T-helper 1 cell treated with Interleukin-12 subunit alpha and Interleukin-12 subunit beta and Interleukin-4 antibody, amounts not matched to agents 30 μg/mL and 1 μg/mL, for 36 hours (primary cell): ENCODE measurements around the gene SLC12A3.

ENCODE experiments used
- H3K27ac Mint-ChIP-seq: one replicate; pipeline ENCODE4 v1.8.0; 2021; ENCODE audit warnings: mild to moderate bottlenecking, mixed read lengths
- H3K27me3 Mint-ChIP-seq: one replicate; pipeline ENCODE4 v1.8.0; 2021; ENCODE audit warnings: low read depth, mixed read lengths
- H3K36me3 Mint-ChIP-seq: one replicate; pipeline ENCODE4 v1.8.0; 2021; ENCODE audit warnings: low read depth, mixed read lengths
- H3K4me1 Mint-ChIP-seq: one replicate; pipeline ENCODE4 v1.8.0; 2021; ENCODE audit warnings: low read depth, mixed read lengths
- H3K4me3 Mint-ChIP-seq: one replicate; pipeline ENCODE4 v1.8.0; 2021; ENCODE audit warnings: mild to moderate bottlenecking, moderate library complexity, mixed read lengths
- H3K9me3 Mint-ChIP-seq: one replicate; pipeline ENCODE4 v1.8.0; 2021; ENCODE audit warnings: mixed read lengths

Gene SLC12A3, protein sequence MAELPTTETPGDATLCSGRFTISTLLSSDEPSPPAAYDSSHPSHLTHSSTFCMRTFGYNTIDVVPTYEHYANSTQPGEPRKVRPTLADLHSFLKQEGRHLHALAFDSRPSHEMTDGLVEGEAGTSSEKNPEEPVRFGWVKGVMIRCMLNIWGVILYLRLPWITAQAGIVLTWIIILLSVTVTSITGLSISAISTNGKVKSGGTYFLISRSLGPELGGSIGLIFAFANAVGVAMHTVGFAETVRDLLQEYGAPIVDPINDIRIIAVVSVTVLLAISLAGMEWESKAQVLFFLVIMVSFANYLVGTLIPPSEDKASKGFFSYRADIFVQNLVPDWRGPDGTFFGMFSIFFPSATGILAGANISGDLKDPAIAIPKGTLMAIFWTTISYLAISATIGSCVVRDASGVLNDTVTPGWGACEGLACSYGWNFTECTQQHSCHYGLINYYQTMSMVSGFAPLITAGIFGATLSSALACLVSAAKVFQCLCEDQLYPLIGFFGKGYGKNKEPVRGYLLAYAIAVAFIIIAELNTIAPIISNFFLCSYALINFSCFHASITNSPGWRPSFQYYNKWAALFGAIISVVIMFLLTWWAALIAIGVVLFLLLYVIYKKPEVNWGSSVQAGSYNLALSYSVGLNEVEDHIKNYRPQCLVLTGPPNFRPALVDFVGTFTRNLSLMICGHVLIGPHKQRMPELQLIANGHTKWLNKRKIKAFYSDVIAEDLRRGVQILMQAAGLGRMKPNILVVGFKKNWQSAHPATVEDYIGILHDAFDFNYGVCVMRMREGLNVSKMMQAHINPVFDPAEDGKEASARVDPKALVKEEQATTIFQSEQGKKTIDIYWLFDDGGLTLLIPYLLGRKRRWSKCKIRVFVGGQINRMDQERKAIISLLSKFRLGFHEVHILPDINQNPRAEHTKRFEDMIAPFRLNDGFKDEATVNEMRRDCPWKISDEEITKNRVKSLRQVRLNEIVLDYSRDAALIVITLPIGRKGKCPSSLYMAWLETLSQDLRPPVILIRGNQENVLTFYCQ

DNA sequence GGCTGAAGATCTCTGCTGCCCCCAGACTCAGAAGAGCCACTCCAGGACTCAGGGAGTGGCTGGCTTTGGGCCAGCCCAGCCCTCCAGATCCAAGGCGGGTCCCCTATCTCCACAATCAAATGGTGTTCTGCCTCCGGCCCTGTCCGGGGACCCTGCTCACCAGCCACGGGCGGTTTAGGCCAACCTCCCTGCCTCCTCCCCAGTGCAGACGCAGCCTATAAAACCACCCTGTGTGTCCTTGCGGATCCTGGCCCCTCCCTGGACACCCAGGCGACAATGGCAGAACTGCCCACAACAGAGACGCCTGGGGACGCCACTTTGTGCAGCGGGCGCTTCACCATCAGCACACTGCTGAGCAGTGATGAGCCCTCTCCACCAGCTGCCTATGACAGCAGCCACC, at the start of gene SLC12A3:
Gene SLC12A3, plus strand, starts transcription at position 248 of the 400 bp plus-strand sequence. Its CDS starts 29 bp downstream, at position 277.
- Mint-ChIP-seq H3K4me3 (no peak within 1 kb of the TSS), H3K27me3 (no peaks in the 10 kb centered on the region), H3K36me3 (no peaks in the 10 kb centered on the region), H3K4me1 (peaks cover 45% of the 10 kb centered on the region), H3K27ac (peak within 1 kb of the TSS; percentile 1), H3K9me3 (no peaks in the 10 kb centered on the region)

DNA sequence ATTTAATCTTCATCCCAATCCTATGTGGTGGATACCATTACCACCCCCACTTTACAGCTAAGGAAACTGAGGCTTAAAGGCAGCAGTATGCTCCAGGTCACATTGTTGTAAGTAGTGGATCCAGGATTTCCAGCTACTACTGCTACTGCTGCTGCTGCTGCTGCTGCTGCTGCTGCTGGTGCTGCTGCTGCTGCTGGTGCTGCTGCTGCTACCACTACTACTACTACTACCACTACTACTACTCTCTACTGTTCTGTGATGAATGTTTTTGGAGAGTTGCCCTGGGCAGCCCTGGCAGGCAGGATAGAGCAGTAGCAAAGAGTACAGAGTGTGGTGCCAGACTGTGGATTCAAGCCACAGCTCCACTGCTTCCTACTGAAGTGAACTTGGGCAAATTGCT, 49.3 kb upstream of the SLC12A3 start:
- Mint-ChIP-seq H3K27me3 (no peaks in the 10 kb centered on the region), H3K4me3 (no peak overlapping the region), H3K9me3 (no peaks in the 10 kb centered on the region), H3K36me3 (peaks cover 5% of the 10 kb centered on the region), H3K27ac (no peak overlapping the region), H3K4me1 (peaks cover 4% of the 10 kb centered on the region)

DNA sequence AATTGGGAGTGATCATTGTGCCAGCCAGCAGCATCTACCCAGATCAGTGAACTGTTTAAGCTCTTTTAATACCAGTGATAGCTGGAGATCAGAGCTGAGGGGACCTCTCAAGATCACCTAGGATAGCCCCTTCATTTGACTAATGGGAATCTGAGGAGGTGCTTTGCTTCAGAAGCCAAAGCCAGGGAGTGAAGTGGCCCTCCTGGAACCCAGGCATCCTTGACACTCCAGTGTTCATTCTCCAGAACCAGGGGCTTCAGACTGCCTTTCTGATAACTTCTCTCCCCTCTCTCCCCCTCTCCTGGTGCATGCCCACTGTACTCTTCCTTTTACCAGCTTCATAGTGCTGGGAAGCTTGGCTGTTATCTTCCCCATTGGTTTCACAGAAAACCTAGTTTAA, 48.0 kb upstream of the SLC12A3 start:
- H3K9me3 Mint-ChIP-seq = no peaks in the 10 kb centered on the region
- H3K27me3 Mint-ChIP-seq = no peaks in the 10 kb centered on the region
- no peak overlapping the region for H3K27ac Mint-ChIP-seq
- H3K4me1 Mint-ChIP-seq = peaks cover 4% of the 10 kb centered on the region
- no peak overlapping the region for H3K4me3 Mint-ChIP-seq
- peaks cover 8% of the 10 kb centered on the region for H3K36me3 Mint-ChIP-seq

DNA sequence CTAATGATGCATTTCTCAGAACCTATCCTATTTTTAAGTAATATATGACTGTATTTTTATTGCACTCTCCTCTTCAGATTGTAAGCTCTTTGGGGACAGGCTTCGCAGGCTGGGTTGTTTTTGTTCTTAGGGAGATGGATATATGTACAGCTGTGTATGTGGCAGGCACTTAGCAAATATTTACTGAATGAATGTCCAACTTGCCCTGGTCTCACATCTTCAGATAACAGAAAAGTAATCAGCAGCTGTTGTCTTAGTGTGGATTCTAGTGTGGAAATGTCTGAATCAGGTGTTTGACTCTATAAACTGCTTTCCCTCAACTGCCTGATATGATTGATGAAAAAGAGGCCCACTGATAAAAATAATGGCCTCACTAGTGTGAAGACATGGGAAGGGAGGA, 47.1 kb upstream of the SLC12A3 start:
- Mint-ChIP-seq H3K9me3 (no peaks in the 10 kb centered on the region), H3K27ac (no peak overlapping the region), H3K4me1 (peaks cover 2% of the 10 kb centered on the region), H3K4me3 (no peak overlapping the region), H3K27me3 (no peaks in the 10 kb centered on the region), H3K36me3 (peaks cover 10% of the 10 kb centered on the region)

DNA sequence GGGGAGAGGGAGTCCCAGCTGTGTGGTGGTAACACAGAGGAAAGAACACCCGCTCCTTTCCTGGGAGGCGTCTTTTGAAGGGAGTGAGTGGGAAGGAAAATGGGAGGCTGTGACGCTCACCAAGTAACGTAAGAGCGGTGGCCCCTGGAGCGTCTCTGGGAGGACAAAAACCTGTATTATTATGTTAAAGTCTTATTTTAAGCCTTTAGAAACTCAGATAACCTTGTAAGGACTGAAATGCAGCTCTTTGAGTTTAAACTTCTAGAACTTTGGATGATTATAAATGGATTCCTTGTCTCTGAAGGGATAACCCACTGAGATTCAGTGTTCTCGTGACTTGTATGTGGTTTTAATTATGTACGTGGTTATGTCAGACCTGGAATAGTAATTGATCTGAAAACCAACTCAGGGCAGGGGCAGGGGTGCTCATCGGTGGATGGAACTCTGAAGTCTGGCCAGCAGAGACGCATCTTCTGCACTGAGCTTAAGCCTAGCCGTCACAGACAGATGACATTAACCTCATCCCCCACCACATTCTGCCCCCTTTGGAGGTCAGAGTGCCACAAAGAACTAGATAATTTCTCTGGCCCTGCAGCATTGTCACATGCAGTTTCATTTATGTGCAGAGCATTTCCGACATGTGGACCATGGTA, 41.8 kb upstream of the SLC12A3 start:
- no peak overlapping the region for H3K27ac Mint-ChIP-seq
- no peak overlapping the region for H3K4me3 Mint-ChIP-seq
- H3K27me3 Mint-ChIP-seq = no peaks in the 10 kb centered on the region
- peaks cover 14% of the 10 kb centered on the region for H3K36me3 Mint-ChIP-seq
- H3K4me1 Mint-ChIP-seq = no peaks in the 10 kb centered on the region
- no peaks in the 10 kb centered on the region for H3K9me3 Mint-ChIP-seq

DNA sequence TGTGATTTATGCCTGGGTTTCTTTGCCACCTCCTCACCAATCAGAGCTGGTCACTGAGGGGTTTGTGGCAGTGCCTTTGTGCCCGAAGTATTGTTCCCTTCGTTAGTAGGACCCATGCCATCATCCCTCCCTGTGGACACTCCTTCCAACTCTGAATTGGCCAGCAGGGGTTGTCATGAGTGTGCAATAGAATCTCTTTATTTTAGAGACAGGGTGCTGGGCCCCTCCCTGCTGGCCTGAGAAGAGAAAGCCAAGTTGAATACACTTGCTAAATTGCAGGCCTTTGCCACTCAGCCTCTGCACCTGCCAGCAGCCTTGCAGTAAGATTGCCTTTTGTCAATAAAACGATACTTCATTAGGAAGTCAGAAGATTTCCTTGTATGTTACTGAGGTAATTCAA, 40.7 kb upstream of the SLC12A3 start:
- H3K4me1 Mint-ChIP-seq = no peaks in the 10 kb centered on the region
- no peak overlapping the region for H3K4me3 Mint-ChIP-seq
- H3K27me3 Mint-ChIP-seq = no peaks in the 10 kb centered on the region
- H3K9me3 Mint-ChIP-seq = no peaks in the 10 kb centered on the region
- H3K36me3 Mint-ChIP-seq = peaks cover 18% of the 10 kb centered on the region
- no peak overlapping the region for H3K27ac Mint-ChIP-seq

DNA sequence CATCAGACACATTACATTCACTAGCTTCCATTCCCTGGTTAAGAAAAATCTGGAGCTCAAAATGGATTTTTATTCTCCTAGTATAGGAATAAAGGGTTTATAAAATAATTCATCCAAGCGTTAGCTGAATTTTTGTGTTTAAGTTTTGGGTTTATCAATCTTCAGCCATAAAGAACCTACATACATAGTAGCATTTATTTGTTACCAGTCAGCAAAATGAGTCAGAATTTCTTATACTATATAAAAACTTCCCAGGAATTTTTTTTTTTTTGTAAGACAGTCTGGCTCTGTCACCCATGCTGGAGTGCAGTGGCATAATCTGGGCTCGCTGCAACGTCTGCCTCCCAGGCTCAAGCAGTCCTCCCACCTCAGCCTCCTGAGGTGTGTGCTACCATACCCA, 40.2 kb upstream of the SLC12A3 start:
- H3K4me1 Mint-ChIP-seq = no peaks in the 10 kb centered on the region
- H3K4me3 Mint-ChIP-seq = no peak overlapping the region
- no peaks in the 10 kb centered on the region for H3K27me3 Mint-ChIP-seq
- peaks cover 18% of the 10 kb centered on the region for H3K36me3 Mint-ChIP-seq
- no peaks in the 10 kb centered on the region for H3K9me3 Mint-ChIP-seq
- H3K27ac Mint-ChIP-seq = no peak overlapping the region

DNA sequence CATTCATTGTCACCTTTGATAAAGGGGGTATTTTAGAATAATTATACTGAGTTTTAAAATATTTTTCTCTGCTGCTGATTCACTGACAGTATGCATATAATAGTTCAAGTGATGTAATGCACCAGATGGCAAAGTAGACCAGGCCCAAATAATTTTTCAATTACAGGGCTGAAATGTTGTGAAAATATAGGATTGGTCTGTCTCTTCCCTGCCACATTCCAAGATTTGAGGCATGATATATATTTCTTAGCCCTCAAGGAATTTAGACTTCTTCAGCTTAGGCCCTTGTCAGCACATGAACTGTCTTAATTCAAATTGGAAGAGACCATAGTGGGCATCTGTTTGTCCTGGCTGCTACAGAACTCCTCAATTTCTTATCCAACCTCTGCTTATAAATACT, 39.2 kb upstream of the SLC12A3 start:
- Mint-ChIP-seq H3K4me1 (no peaks in the 10 kb centered on the region), H3K27me3 (no peaks in the 10 kb centered on the region), H3K4me3 (no peak overlapping the region), H3K27ac (no peak overlapping the region), H3K9me3 (no peaks in the 10 kb centered on the region), H3K36me3 (peaks cover 16% of the 10 kb centered on the region)

DNA sequence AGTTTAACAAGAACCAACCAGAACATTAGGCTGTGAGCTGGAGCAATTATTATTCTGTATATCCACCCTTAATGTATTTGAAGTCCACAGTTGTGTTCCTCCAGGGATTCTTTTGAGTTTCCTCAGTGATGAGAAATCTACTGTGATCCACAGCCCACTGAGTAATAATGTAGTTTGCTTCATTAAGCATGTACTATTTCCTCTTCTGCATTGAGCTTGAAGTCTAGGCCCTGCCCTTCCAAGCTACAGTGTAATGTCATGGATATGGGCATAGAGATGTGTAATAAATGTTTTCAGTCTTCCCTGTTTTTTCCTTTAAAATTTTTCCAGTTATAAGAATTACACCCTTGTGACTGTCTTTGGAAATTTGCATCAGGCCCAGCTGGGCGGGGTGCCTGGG, 36.4 kb upstream of the SLC12A3 start:
- peaks cover 24% of the 10 kb centered on the region for H3K36me3 Mint-ChIP-seq
- no peak overlapping the region for H3K27ac Mint-ChIP-seq
- H3K4me1 Mint-ChIP-seq = no peaks in the 10 kb centered on the region
- H3K27me3 Mint-ChIP-seq = no peaks in the 10 kb centered on the region
- no peak overlapping the region for H3K4me3 Mint-ChIP-seq
- no peaks in the 10 kb centered on the region for H3K9me3 Mint-ChIP-seq

DNA sequence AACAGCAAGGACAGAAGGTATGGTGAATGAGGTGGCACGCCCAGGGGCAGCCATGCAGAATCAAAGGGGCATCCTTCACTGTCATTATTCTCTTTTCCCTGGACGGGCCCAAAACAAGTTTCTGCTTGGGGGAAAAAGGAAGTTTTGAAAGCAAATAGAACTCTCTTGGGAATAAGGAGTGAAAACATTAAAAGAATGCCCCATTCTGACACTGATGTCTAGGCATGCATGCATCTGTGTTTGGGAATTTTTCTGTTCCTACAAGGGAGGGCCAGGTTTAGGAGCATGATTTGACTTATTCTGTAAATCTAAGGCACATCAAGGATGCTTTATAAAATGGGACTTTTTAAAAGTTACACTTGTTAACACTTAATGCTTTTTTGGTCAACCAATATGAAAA, 34.3 kb upstream of the SLC12A3 start:
- Mint-ChIP-seq H3K27ac (no peak overlapping the region), H3K9me3 (no peaks in the 10 kb centered on the region), H3K27me3 (no peaks in the 10 kb centered on the region), H3K4me3 (no peak overlapping the region), H3K36me3 (peaks cover 37% of the 10 kb centered on the region), H3K4me1 (no peaks in the 10 kb centered on the region)

DNA sequence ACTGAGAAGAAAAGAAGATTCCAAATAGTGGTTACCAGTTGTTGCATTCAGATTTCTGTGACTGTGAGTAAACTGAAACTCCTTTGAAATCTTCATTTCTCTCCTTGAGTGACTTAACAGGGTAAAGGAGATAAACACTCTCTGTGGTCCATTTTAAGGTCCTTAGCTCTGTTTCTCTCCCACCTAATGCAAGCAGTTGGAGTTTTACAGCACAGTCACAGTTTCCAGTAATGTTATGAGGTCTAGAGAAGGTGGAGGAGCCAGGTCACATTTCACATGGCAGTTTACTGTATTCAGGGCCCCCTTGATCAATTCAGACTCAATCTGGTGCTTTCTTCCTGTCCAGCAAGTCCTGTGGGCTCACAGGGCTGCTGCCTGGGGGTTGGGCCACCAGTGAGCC, 32.2 kb upstream of the SLC12A3 start:
- H3K36me3 Mint-ChIP-seq = peaks cover 40% of the 10 kb centered on the region
- H3K9me3 Mint-ChIP-seq = no peaks in the 10 kb centered on the region
- no peak overlapping the region for H3K27ac Mint-ChIP-seq
- no peak overlapping the region for H3K4me3 Mint-ChIP-seq
- H3K27me3 Mint-ChIP-seq = no peaks in the 10 kb centered on the region
- H3K4me1 Mint-ChIP-seq = no peaks in the 10 kb centered on the region

DNA sequence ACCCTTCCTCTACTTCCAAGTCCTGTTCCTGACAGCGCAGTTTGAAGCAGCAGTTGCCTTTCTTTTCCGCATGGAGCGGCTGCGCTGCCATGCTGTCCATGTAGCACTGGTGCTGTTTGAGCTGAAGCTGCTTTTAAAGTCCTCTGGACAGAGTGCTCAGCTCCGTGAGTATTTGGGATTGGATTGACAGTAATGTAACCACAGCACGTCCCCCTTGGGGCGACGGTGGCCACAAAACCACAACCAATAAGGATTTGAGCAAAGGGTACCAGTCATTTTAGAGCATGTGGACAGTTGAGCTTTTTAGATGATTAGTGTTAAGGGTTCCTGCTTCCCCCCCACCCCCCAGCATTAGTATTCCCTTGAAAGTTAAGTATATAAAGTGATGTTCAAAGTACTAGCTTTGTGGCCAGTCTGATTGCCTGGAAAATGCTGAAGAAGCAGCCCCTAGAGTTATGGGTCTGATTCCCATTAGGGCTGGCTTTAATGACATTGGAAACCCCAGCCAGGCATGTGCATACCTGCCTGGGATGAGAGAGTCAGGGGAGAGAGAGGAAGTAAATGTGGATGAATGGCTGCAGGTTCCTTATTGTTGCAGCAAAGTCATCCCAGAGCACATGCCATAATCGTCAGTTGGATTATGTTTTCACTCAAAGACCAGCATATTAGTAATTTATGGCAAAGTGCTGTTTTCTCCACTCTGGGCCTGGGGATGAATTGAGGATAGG, 31.6 kb upstream of the SLC12A3 start:
- no peaks in the 10 kb centered on the region for H3K27me3 Mint-ChIP-seq
- no peaks in the 10 kb centered on the region for H3K4me1 Mint-ChIP-seq
- H3K27ac Mint-ChIP-seq = no peak overlapping the region
- no peak overlapping the region for H3K4me3 Mint-ChIP-seq
- peaks cover 45% of the 10 kb centered on the region for H3K36me3 Mint-ChIP-seq
- no peaks in the 10 kb centered on the region for H3K9me3 Mint-ChIP-seq

DNA sequence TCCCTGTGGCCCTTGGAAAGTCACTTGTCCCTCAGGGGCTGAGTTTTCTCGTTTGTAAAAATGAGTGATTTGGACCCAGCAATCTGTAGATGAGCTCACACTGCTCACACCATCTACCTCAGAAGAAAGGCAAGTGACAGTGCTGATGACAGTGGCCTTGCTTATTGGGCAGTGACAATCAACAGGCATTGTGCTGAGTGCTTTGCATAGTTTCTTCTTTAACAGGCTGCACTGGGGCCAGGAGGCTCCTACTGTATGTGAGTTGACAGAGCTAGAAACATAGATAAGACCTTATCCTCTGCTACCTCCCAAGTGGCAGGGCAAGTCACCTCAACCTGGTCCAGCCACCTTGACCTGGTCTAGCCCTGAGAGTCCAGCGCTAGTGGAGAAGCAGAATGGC, 29.7 kb upstream of the SLC12A3 start:
- Mint-ChIP-seq H3K27ac (no peak overlapping the region), H3K9me3 (no peaks in the 10 kb centered on the region), H3K27me3 (no peaks in the 10 kb centered on the region), H3K4me3 (no peak overlapping the region), H3K36me3 (peaks cover 40% of the 10 kb centered on the region), H3K4me1 (no peaks in the 10 kb centered on the region)
